NCI-H2227 (cell line): ENCODE measurements around the gene CHAF1A.

Experiments used
- DNase-seq: peaks from one replicate; lab custom pipeline; 2025; ENCODE audit not compliant: unreplicated experiment; lab: John Stamatoyannopoulos, UW

The CHAF1A gene

DNA sequence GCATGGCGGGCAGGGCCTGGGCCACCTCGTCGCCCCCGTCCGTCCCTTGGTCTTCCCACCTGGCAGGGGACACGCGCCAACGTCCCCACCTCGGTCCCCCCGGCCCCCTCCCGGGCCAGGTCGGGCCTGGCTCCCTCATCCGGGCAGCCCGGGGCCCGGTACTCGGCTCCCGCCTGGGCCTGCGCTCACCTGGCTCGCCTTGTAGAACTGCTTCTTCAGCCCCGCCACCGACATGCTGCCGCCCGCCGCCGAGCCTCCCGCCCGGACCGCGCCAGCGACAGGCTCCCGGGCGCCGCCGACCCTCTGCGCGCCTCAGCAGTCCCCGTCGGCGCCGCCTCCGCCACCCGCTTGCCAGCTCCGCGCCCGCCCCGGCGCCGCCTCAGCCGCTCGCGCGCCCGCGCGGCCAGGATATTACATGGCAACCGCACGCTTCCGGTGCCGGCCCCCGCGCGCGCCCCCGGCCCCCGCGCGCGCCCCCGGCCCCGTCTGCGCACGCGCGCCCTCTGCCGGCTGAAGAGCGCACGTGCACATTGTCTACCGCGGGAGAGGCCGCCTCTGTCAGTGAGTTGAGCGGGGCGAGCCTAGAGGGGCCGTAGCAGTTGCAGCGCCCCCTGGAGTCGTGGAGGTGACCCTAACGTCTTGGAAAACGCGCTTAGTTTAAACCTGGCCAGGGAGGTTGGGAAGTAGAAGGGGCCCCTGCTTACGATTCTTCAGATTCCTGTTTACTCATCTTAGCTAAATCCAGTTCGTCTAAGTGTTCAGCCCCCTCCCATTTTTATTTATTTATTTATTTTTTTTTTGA, 2.1 kb upstream of the CHAF1A start, which contains the start of gene SH3GL1:
Gene SH3GL1 (minus strand): TSS at position 413 of the 802 bp plus-strand sequence. CDS start 179 bp downstream, at position 234.
- peak; percentile 92 for DNase-seq

DNA sequence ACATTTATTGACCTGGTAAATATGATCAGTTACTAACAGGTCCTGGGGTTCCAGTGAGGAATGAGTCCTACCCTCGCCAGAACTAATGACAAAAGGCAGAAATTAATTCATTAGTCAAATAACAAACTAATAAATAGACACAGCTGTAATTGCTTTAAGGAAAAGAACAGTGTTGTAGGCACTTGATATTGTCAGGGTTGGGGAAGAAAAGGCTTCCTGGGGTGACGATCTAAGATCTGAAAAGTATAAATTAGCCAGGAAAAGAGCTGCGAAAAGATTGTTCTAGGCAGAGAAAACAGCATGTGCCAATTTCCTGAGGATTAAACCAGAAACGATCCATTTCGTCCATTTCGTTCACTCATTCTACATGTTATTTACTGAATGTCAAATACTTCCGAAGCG, 670 bp upstream of the CHAF1A start:
- DNase-seq = no peak

DNA sequence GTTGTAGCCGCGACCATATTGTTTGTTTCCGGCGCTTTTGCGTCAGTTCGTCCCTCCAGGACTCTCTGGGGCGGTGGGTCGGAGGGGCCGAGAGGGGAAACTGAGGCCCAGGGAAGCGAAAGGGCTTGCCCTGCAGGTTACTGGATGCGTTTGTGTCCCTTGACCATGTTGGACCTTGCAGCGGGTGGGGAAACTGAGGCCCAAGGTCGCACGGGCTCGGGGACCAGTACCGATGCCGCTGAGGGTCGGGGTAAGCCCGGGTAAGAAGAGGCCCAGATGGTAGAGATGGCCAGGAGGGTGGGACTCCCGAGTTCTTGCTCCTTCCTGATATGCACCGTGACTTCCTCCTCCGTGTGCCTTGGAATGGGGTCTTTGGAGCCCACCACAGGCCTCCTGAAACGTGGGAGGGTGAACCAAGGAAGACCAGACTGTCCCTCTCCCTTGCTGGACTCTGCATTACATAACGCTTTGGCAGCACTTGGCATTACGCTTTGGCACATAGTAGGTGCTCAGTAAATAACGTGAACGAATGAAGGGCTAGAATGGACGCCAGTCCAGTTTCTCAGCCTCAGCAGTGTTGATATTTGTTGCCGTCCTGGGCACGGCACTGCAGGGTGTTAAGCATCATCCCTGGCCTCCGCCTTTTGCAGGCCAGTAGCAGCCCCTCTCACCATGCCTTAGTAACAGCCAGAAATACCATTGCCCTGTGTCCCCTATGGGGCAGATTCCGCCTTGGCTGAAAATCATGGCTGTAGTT, 743 bp downstream of the CHAF1A start:
- DNase-seq = no peak

DNA sequence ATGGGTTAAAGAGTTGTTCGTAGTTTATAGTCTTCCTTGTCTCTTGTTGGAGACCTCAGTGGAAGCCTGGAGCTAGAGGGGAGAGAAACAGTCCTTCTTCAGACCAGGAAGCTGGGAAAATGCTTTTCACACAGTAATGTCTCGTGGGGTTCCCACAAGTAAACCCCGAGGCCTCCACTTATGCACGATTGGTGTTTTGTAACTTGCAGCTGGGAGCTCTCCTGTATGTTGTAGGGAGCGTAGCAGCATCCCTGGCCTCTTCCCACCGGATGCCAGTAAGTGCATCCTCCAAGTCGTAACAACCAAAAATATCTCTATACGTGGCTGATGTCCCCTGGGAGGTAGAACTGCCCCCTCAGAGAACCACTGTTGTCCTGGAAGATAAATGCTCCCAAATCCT, 3.5 kb downstream of the CHAF1A start:
- no peak for DNase-seq

DNA sequence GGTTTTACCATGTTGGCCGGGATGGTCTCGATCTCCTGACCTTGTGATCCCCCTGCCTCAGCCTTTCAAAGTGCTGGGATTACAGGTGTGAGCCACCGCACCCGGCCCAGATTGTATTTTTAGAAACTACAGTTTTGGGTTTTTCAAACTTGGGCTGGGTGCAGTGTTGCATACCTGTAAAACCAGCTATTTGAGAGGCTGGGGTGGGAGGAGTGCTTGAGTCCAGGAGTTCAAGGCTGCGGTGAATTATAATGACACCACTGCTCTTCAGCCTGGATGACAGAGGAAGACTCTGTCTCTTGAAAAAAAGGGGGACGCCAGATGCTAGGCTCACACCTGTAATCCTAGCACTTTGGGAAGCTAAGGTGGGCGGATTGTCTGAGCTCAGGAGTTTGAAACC, 4.2 kb downstream of the CHAF1A start:
- DNase-seq = no peak

DNA sequence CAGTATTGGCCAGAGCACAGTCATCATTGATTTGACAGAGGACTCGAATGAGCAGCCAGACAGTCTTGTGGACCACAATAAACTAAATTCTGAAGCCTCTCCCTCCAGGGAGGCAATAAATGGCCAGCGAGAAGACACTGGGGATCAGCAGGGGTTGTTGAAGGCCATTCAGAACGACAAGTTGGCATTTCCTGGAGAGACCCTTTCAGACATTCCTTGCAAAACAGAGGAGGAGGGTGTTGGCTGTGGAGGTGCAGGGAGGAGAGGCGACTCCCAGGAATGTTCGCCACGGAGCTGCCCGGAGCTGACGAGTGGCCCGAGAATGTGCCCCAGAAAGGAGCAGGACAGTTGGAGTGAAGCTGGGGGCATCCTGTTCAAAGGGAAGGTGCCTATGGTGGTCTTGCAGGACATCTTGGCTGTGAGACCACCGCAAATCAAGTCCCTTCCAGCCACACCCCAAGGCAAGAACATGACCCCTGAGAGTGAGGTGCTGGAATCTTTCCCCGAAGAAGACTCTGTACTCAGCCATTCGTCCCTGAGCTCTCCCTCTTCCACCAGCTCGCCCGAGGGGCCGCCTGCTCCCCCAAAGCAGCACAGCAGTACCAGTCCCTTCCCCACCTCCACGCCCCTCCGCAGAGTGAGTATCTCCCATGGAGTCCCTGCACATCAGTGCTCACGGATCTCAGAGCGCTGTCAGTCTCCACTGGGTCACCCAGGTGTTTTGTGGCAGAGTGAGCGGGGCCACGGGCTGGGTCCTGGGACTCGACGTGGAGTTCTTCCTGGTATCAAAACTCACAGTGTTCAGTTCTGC, 6.9 kb downstream of the CHAF1A start:
- no peak for DNase-seq

DNA sequence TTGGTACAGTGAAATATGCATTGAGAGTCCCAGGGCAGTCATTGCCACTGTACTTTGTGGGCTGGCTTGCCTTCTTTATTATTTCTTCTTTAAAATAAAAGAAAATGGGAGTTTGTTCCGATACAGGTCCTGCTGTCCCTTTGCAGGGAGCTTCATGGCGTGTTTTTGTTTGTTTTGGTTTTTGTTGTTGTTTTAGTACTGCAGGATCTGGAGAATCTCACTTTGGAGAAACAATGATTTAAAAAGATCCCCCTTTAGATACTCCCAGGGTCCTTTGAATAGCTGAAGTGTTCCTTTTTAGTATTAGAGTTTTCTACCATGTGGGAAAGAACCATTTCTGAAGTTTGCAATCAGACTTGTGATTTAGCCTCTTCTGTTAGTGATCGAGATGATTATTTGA, 11.1 kb downstream of the CHAF1A start:
- no peak for DNase-seq

DNA sequence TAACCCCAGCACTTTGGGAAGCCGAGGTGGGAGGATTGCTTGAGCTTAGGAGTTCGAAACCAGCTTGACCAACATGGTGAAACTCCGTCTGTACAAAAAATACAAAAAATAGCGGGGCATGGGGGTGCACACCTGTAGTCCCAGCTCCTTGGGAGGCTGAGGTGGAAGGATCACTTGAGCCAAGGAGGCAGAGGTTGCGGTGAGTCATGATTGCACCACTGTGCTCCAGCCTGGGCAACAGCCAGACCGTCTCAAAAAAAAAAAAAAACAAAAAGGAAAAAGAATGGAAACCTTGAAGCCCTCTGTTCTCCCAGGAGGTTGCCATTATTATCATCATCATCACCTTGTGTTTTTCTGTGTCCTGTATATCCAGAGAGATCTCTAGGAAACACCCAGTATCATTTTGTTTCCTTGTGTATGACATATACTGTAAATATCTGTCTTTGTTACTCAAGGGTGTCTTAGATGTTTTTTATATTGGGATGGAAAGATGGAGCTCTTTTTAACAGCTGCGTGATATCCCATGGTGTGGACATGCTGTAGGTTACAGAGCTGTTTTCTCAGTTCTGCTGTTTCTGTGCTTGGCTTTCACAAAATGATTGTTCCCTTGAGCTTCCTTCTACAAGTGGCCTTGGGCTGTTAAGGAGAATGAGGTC, 11.8 kb downstream of the CHAF1A start:
- no peak for DNase-seq

DNA sequence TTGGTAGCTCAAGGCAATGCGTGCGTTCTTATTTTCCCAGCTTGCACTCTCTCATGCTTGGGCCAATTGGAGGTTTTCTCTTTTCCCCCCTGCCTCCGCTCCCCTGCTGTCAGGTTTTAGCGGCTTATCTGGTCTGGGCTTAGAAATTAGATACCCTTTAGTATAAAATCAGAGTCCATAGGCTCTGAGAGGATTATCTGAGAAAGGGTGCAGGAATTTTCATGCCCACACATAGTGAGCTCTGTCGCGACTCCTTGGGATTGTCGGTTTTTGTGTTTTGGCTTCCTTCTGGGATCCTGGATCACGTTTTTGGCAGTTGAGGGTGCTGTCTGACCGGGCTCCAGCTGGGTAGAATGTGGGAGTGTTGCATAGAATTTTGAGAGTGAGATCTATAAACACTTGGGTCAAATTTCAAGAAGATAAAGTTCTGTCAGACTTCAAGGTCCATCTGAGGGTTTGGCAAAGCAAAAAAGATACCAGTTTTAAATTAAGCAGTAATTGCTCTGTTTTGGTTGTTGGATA, 12.4 kb downstream of the CHAF1A start:
- no peak for DNase-seq

DNA sequence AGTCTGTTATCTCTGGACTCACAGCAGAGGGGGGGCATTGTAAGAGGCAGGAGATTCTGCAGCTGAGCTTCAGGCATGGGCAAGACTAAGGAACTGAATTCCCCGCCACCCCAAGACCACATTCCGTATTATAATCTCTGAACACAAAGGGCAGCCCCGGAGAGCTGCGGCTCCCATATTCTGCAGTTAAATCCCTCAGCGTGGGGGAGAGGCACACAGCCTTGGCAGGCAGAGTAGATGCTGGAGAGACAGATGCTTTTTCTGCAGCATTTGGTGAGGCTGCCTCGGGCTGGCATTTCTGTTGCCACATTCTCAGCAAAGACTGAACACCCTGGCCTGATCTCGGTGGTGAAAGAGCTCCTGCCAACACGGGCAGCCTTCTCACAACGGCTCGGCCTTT, 12.9 kb downstream of the CHAF1A start:
- DNase-seq = no peak

DNA sequence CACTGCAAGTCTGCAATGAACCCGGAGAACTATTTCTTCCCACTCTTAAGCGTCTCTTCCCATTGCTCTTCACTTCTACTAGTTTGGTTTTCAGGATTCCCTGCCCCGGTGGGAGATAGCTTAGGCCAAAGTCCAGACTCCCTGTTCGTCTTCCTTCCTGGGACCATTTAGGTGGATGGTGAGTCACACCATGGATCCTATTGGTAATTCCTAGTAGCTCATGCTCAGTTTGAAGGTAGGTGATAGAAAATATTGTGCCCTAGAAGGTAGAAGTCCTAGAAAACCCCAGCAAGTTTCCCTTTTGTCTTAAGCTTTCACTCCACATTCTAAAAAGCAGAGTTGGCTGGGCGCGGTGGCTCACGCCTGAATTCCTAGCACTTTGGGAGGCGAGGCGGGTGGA, 13.8 kb downstream of the CHAF1A start:
- DNase-seq = no peak

DNA sequence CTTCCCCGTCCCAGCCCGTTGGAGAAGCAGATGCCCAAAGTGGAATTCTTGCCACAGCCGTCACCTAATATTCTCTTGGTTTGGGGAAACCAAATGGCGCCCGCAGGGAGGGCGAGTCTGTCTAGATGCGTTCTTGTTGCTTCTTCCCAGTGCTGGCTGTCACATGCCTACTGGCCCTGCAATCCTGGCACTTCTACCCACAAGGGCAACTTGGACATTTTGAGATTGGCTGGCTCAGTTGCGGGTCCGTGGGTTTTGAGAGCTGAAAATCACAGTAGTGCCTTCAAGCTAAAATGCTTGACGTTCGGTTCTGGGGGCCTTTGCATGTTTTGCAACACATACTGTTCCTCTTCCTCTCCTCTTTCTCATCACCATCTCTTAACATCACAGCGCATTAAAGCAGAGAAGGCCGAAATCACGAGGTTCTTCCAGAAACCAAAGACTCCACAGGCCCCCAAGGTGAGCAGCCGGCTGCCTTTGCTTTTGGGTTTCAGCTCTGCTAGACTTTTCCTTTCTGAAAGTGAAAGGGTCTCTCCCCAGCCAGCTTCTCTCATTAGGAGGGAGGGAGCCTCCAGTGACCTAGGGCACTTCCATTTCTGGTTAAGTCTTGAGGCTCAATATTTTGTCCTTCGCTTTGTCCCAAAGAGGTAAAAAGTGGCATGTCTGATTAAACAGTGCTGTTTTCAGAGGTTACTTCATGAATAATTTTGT, 21.1 kb downstream of the CHAF1A start:
- DNase-seq = no peak

DNA sequence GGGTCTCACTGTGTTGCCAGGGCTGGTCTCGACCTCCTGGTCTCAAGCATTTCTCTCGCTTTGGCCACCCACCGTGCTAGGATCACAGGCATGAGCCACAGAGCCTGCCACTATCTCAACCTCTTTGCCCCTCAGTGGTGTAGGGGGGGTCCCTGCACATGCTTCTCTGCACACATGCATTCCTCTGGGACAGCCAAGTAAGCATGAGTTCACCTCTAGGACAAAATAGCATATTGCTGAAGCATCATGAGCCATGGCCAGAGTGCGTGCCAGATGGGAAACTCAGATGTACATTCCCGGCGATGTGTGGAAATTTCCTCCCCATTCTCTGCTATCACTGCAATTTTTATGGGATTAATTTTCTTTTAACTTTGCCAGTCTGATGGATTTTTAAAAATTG, 23.1 kb downstream of the CHAF1A start:
- DNase-seq = no peak

DNA sequence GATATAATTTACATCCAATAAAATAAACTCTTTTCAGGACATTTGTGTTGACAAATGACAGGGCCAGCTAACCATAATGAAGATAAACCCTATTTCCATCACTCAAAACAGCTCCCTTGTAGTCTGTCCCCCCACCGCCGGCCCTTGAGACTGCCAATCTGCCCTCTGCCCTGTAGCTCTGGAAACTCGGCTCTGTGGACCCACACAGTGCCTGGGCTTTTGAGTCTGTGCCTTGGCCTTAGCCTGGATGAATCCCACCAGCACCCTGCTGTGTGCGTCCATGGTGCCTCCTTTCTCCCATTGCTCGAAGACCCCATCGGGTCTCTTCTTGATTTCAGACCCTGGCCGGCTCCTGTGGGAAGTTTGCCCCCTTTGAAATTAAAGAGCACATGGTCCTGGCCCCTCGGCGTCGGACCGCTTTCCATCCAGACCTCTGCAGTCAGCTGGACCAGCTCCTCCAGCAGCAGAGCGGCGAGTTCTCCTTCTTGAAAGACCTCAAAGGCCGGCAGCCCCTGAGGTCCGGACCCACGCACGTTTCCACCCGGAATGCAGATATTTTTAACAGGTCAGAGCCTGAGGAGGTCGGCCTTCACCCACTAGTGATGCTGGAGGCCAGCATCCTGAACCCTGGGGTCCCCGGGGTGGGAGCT, 26.0 kb downstream of the CHAF1A start:
- DNase-seq = no peak

DNA sequence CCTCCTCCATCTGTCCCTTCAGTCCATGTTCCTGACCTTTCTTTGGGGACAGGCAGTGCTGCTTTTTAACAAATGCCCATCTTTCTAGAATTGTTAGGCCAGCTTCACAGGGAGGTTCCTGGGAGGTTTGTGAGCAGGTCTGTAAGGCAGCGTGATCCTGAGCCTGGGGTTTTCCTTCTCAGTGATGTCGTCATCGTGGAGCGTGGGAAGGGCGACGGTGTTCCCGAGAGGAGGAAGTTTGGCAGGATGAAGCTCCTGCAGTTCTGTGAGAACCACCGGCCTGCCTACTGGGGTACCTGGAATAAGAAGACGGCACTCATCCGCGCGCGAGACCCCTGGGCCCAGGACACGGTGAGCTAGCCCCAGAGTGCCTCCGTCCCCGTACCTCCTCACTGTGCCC, 26.8 kb downstream of the CHAF1A start:
- no peak for DNase-seq

DNA sequence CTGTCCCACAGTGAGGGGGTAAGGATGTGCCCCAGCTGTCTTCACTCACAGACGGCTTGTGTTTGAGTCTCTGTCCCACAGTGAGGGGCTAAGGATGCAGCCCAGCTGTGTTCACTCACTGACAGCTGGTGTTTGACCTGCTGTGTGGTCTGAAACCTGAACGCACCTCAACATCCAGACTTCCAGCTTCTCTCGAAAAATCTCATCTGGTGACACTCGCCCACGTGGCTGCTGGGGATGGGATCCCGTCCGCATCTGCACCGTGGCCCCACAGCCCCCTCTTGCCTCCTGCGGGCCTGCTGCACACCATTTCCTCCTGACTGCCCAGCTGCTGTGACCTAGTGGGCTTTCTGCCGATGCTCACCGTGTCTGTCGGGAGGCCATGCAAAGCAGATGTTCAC, 27.3 kb downstream of the CHAF1A start:
- no peak for DNase-seq

DNA sequence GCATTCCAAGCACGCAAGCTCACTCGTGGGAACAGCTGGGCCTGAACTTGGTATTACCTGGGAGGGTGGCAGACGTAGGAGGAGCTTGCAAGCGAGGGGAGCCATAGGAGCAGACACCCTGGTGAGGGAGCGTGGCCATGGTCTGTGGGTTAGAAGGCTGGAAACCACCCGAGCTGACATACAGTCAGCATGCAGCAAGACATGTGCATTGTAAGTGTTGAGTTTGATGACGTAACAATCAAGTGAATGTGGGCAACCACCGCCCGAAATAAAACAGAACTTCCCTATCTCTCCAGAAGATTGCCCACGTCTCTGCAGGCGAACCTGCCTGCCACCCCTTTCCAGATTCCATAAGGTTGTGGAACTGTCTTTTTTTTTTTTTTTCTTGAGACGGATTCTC, 28.3 kb downstream of the CHAF1A start:
- DNase-seq = no peak

DNA sequence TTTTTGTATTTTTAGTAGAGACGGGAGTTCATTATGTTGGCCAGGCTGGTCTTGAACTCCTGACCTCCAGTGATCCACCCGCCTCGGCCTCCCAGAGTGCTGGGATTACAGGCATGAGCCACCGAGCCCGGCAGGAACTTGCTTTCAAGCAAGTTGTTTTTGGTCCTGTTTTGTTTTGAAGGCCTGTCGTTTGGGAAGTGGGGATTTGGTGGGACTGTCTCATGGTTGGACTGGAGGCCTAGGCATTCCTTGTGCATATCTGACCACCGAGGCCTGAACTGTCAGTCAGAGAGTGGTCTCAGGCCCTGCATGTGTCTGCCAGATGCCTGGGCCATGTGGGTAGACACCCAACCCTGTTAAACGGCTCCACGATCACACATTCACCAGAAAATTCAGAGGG, 28.9 kb downstream of the CHAF1A start:
- DNase-seq = no peak

DNA sequence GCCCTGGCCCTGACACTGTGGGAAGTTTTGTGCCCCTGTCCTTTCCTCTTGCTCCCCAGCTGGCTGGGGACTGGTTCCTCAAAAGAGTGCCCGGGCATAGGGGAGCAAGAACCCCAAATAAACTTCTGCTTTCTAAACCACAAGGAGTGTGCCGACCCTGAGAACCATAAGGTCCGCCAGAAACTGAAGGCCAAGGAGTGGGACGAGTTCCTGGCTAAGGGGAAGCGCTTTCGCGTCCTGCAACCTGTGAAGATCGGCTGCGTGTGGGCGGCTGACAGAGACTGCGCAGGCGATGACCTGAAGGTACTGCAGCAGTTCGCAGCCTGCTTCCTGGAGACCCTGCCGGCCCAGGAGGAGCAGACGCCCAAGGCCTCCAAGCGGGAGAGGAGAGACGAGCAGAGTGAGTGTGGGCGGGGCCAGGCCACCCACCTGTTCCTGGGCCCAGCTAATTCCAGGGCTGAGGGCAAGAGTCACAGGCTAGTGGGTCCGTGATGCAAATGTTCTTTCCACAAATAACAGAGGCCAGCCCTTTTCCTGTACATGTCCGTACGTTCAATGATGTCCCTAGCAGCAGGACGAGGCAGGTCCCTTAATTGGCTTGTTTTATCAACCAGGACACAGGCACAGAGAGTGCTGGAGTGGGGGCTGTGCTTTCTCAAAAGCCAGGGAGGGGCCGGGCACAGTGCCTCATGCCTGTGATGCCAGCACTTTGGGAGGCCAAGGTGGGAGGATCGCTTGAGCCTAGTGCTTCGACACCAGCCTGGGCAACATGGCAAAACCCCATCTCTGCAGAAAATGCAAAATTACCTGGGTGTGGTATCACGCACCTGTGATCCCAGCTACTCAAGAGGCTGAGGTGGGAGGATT, 29.6 kb downstream of the CHAF1A start:
- DNase-seq = no peak
